Skeletal muscle tissue (tissue), 5 donors: Measurements from ENCODE around the gene FAM83D. TPM values are rescaled to one million over a fixed set of nuclear protein-coding genes. Genes with fewer than 3 reads are reported as not detected.
"Not testable (repeated sequence)": the region's sequence is repeated elsewhere in the genome, so short reads cannot be mapped to it uniquely, and the experiment has no call there.

Experiments
- H3K27ac ChIP-seq: one replicate; pipeline ENCODE4 v1.7.0; 2013; ENCODE audit warnings: mild to moderate bottlenecking, low read depth, low read length, inconsistent platforms
- H3K27me3 ChIP-seq, 3 donors: one replicate each; pipeline ENCODE4 v1.7.0; 2013; ENCODE audit warnings: low read length in 3 of 3; ENCODE audit not compliant: control insufficient read depth in 3 of 3, insufficient read depth in 3 of 3
- H3K36me3 ChIP-seq, 3 donors: one replicate each; pipeline ENCODE4 v1.7.0; 2013; ENCODE audit warnings: low read length in 3 of 3; ENCODE audit not compliant: control insufficient read depth in 3 of 3, insufficient read depth in 3 of 3
- H3K4me1 ChIP-seq, 3 donors: one replicate each; pipeline ENCODE4 v1.7.0; 2013; ENCODE audit warnings: low read length in 3 of 3, mild to moderate bottlenecking in 3 of 3; ENCODE audit not compliant: control insufficient read depth in 3 of 3, insufficient read depth in 3 of 3
- H3K4me3 ChIP-seq, 3 donors: one replicate each; pipeline ENCODE4 v1.7.0; 2013; ENCODE audit warnings: low read length in 3 of 3
- H3K9ac ChIP-seq, 3 donors: one replicate each; pipeline ENCODE4 v1.7.0; 2013; ENCODE audit warnings: low read length in 3 of 3, mild to moderate bottlenecking in 3 of 3, moderate library complexity in 2 of 3, low read depth in 1 of 3
- H3K9me3 ChIP-seq, 3 donors: one replicate each; pipeline ENCODE4 v1.7.0; 2013; ENCODE audit warnings: low read length in 3 of 3; ENCODE audit not compliant: control insufficient read depth in 3 of 3
- small RNA-seq: library from RNA; depleted of rRNA; stranded (forward); fragments of <200 nt; gene quantifications from one replicate; pipeline ENCODE3, GENCODE V24; 2014
- total RNA-seq: library from RNA; depleted of rRNA; stranded (reverse); fragments of >200 nt; gene quantifications from one replicate; pipeline ENCODE4 v1.2.3, GENCODE V29; 2014
- donor health status: Osteomylitis.

The FAM83D gene
- total RNA-seq, 1 donor from 2014 or later: 4.2 TPM

DNA sequence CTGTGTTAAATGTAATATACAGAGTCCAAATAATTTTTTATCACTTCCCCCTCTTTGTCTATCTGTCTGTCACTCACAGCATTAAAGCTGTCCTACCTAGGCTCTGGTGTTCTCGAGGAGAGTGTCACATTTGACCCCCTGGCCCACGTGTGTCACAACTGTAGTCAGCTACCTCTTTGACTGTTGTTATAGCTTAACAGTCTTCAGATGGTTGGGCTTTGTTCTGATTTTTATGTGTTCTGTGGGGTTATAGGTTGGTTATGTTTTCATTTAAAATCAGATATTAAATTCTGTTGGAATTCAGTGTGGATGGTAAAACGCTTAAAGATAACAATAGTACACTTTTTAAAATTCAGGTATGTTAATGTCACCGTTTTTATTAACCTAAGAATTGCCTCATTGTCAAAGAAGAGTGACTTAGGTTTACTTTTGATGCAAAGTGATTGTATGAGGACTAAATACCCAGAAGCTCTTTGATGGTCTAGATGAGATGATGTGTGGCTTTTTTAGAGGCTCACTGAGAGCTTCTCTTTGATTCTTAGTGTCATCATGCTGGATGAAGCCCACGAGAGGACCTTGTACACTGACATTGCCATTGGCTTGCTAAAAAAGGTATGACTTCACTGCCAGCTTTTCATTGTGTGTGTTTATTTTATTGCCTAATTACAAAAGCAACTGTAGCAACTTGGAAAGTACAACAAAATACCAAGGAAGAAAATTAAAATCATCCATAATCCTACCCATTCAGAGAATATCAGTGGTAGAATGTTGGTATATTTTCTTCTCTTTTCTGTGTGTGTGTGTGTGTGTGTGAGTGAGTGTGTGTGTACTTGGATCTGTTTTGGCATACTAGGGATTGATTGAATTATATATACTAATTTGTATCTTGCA is 65.8 kb downstream of the FAM83D start:
- H3K4me1 ChIP-seq: no peaks in the 10 kb centered on the region
- H3K4me3 ChIP-seq: no peak overlapping the region
- no peaks in the 10 kb centered on the region for H3K9me3 ChIP-seq
- H3K36me3 ChIP-seq: peaks cover 0 to 21% (median 18%) of the 10 kb centered on the region in 3 donors
- H3K9ac ChIP-seq: no peak overlapping the region
- no peak overlapping the region for H3K27ac ChIP-seq
- no peaks in the 10 kb centered on the region for H3K27me3 ChIP-seq

DNA sequence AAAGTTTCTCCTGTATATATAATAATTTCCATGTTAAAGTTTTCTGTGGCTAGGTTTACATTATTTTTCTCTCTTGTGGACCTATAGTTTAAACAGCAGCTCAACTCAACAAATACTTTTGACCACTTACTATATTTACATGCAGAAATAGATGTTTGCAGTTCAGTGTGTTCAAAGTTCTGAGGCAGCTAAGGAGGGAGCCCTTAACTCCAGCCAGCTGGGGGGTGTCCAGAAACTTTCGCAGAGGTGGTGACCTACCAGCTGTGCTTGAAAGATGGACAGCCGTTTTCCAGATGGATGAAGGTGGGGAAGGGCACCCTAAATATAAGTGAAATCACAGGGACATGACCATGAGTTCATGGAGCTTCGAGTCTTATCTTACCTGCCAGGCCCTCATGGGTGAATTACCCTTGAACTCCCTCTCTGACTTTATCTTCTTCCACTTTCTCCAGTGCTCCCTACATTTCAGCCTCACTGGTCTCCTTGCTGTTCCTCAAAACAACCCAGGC is 69.4 kb downstream of the FAM83D start:
- Histone ChIP-seq H3K27ac (no peak overlapping the region), H3K27me3 (no peaks in the 10 kb centered on the region), H3K36me3 (peaks cover 14 to 43% (median 39%) of the 10 kb centered on the region in 3 donors), H3K4me3 (no peak overlapping the region), H3K9me3 (no peaks in the 10 kb centered on the region), H3K4me1 (no peaks in the 10 kb centered on the region), H3K9ac (no peak overlapping the region)

DNA sequence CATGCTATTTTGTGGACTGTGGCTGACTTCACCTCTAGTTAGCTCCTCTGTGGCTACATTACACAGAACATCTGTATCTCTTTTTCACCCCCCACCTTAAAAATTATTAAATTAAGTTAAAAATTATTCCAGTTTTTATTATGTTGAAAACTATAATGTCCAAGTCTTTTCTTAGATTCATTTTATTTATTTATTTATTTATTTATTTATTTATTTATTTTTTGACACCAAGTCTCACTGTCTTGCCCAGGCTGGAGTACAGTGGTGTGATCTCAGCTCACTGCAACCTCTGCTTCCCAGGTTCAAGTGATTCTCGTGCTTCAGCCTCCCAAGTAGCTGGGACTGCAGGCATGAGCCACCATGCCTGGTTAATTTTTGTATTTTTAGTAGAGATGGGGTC is 70.6 kb downstream of the FAM83D start:
- not testable (repeated sequence) for H3K27ac ChIP-seq, H3K9ac ChIP-seq, H3K9me3 ChIP-seq, H3K27me3 ChIP-seq, H3K4me1 ChIP-seq, H3K4me3 ChIP-seq
- peaks cover 19 to 53% (median 47%) of the 10 kb centered on the region in 3 donors for H3K36me3 ChIP-seq

DNA sequence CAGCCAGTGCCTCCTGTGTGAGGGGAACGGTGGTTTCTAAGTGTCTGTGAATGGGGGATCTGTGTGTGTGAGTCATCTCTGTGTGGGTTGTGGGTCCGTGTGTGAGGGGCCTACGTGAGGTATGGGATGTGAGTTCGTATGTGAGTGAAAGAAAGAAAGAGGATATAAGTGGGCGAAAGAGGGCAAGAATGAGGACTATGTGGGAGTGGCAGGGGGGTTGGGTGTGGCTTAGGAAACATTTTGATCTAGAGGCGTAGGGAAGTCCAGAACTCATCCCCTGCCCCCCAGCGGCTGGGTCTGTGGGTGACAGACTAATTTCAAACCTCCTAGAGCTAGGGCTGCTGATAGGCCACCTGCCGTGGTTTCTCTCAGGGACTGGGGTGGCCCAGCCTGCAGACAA is 71.4 kb downstream of the FAM83D start:
- H3K4me3 ChIP-seq: no peak overlapping the region
- H3K9me3 ChIP-seq: no peaks in the 10 kb centered on the region
- no peak overlapping the region for H3K27ac ChIP-seq
- H3K27me3 ChIP-seq: no peaks in the 10 kb centered on the region
- H3K9ac ChIP-seq: no peak overlapping the region
- no peaks in the 10 kb centered on the region for H3K4me1 ChIP-seq
- H3K36me3 ChIP-seq: peaks cover 26 to 59% (median 53%) of the 10 kb centered on the region in 3 donors

DNA sequence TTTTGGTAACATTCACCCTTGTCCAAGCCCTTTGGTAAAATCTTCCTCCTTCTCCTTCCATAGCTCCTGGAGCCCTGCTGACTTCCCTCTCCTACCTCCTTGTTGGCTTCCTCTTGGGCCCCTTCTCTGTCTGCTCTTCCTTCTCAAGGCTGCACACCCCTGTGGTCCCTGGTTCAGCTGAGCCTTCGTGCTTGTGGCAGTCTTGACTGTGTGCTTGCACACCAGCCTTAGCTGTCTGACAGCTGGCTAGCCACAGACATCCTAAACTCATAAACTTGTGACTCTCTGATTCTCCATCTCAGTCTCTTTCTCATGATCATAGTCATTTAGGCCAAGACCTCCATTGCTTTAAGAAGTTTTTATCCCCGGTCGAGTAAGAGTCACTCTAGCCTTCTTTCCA is 73.0 kb downstream of the FAM83D start:
- H3K4me1 ChIP-seq: no peaks in the 10 kb centered on the region
- H3K36me3 ChIP-seq: peaks cover 31 to 73% (median 66%) of the 10 kb centered on the region in 3 donors
- no peak overlapping the region for H3K9ac ChIP-seq
- no peak overlapping the region for H3K4me3 ChIP-seq
- H3K9me3 ChIP-seq: no peaks in the 10 kb centered on the region
- no peak overlapping the region for H3K27ac ChIP-seq
- H3K27me3 ChIP-seq: no peaks in the 10 kb centered on the region

DNA sequence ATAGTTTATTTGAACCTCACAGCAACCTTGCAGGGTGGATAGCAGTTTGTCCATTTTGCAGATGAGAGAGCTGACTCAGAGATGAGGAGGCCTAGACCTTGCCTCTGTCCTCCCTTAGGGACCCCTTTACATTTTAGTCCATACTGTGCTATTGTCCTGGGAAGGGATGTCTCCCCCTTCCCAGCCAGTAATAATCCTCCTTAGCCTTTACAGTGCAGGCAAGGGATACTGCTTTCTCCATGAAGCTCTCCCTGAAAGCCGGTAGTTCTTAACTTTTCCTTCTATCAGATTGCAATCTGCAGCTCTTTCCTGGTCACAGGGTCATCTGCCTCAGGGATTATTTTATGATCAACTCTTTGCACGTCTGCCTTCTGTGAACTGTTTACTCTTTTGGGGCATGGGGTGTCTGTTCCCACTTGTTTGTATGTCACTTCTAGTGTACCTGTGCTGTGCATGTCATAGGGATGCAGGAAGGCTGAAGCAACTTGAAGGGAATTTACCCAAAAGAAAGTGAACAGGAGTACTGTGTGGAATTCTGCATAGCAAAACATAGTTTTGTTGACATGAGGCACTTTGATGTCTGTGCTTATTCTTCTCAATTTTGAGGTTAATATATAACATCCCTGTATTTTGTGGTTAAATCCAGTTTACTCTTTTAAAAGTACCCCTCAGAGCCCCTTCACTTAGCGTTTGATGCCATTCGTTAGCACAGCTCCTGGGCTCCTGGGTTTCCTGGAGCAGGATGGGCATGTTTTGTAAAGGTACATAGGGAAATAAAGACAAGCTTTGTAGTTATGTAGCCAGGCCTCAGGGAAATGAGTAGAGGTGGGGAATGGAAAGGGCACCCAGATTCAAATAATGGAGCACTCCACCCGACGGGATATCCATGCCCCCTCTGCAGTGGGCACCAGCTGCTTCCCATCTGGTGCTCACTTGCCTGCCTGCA is 74.0 kb downstream of the FAM83D start:
- Histone ChIP-seq H3K4me3 (no peak overlapping the region), H3K4me1 (no peaks in the 10 kb centered on the region), H3K9me3 (no peaks in the 10 kb centered on the region), H3K27me3 (no peaks in the 10 kb centered on the region), H3K27ac (no peak overlapping the region), H3K36me3 (peaks cover 33 to 82% (median 72%) of the 10 kb centered on the region in 3 donors), H3K9ac (no peak overlapping the region)

Small RNA genes lying within 50 kb of the gene (small RNA-seq; reads per million reads assigned to genes)
- gene AL023803.1: not detected

Other genes starting within 250 kb of the FAM83D start
- not detected for gene SLC32A1, start 201.9 kb upstream of the FAM83D start, total RNA-seq
- 7.3 TPM for gene ACTR5, start 178.0 kb upstream of the FAM83D start, total RNA-seq
- 4.2 TPM for gene PPP1R16B, start 120.7 kb upstream of the FAM83D start, total RNA-seq
- gene DHX35, start 35.9 kb downstream of the FAM83D start, total RNA-seq: 8.4 TPM